ENCODE data around the gene TPSB2.

The TPSB2 gene

DNA sequence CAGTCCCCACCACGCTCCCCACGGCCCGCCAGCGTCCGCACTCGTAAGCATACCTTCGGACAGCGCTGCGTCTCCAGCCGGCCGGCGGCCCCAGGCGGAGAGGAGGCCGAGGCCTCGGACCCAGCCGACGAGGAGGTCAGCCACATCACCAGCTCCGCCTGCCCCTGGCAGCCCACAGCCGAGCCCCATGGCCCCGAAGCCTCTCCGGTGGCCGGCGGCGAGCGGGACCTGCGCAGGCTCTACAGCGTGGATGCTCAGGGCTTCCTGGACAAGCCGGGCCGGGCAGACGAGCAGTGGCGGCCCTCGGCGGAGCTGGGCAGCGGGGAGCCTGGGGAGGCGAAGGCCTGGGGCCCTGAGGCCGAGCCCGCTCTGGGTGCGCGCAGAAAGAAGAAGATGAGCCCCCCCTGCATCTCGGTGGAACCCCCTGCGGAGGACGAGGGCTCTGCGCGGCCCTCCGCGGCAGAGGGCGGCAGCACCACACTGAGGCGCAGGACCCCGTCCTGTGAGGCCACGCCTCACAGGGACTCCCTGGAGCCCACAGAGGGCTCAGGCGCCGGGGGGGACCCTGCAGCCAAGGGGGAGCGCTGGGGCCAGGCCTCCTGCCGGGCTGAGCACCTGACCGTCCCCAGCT lies 9.8 kb downstream of the TPSB2 start:
- no peak for DNase-seq (ENCODE audit: low read depth in 3 of 3)

DNA sequence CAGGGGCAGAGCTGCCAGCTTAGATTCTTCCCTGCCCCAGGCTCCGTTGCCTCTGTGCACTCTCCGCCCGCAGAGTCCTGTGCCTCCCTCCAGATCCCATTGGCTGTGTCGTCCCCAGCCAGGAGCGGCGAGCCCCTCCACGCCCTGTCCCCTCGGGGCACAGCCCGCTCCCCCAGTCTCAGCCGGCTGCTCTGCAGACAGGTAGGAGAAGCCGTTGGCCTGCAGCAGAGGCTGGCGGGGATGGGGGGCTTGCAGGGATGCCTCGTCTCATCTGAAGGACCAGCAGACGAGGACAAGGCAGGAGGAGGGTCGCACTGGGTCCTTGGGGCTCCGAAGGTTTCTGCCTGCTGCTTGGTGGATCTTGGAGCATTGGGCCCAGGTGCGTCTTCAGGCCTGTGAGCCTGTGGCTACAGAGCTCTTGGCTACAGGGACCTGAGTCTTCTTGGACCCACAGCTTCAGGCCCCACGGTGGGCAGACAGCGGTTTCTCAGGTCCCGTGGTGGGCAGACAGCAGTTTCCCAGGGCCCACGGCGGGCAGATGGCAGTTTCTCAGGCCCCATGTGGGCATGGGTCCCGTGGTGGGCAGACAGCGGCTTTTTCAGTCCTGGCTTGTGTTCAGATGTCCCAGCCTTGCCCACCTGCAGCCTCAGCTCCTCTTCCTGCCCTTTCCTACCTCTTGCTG lies 10.9 kb downstream of the TPSB2 start:
- no peak for DNase-seq (ENCODE audit: low read depth in 3 of 3)

DNA sequence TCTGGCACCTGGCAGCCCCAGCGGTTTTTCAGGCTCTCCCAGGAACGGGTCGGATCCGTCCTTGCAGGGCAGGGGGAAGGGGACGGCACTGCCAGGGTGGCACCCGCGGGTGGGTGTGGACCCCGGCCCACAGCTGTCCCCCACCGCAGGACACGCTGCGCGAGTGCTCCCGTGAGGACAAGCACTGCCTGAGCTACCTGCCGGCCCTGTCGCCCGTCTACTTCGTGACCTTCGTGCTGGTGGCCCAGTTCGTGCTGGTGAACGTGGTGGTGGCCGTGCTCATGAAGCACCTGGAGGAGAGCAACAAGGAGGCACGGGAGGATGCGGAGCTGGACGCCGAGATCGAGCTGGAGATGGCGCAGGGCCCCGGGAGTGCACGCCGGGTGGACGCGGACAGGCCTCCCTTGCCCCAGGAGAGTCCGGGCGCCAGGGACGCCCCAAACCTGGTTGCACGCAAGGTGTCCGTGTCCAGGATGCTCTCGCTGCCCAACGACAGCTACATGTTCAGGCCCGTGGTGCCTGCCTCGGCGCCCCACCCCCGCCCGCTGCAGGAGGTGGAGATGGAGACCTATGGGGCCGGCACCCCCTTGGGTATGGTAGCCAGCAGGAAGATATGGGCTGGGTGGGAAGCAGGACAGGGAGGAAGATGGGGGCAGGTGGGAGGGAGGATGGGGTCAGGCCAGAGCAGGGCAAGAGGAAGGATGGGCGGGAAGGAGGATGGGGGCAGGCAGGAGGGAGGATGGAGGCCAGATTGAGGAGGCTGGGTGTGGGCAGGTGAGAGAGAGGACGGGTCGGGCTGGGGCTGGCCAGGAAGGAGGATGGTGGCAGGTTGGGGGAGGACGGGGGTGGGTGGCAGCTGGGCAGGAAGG lies 11.7 kb downstream of the TPSB2 start:
- DNase-seq (ENCODE audit: low read depth in 3 of 3) = no peak

GRCh38 chr16:1217526-1217925 lies 12.5 kb downstream of the TPSB2 start:
- no peak for DNase-seq (ENCODE audit: low read depth in 3 of 3)

- DNase-seq (ENCODE audit: low read depth in 3 of 3) = no peak
These were observed 13.1 kb downstream of the TPSB2 start for GRCh38 chr16:1216681-1217400.

GRCh38 chr16:1216296-1216619 lies 13.7 kb downstream of the TPSB2 start:
- DNase-seq (ENCODE audit: low read depth in 3 of 3) = no peak

GRCh38 chr16:1215574-1216295 lies 14.2 kb downstream of the TPSB2 start:
- DNase-seq (ENCODE audit: low read depth in 3 of 3) = no peak

DNA sequence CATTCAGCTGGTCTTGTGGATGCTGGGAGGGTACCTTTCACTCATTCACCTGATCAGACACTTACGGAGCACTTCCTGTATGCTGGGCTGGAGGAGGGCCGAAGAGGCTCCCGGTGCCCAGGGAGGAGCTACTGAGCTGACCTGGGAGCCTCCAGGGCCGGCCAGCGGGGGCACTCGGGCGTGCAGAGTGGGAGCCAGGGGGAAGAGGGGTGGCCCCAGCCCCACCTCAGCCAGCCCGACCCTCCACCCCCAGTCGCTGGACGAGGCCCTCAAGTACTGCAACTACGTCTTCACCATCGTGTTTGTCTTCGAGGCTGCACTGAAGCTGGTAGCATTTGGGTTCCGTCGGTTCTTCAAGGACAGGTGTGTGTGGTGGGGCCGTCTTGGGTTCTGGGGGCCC lies 15.3 kb downstream of the TPSB2 start:
- no peak for DNase-seq (ENCODE audit: low read depth in 3 of 3)

GRCh38 chr16:1213796-1214372 lies 16.1 kb downstream of the TPSB2 start:
- DNase-seq (ENCODE audit: low read depth in 3 of 3) = no peak

GRCh38 chr16:1213231-1213630 lies 16.8 kb downstream of the TPSB2 start:
- DNase-seq (ENCODE audit: low read depth in 3 of 3) = no peak

GRCh38 chr16:1212616-1213194 lies 17.3 kb downstream of the TPSB2 start:
- DNase-seq (ENCODE audit: low read depth in 3 of 3) = no peak

DNA sequence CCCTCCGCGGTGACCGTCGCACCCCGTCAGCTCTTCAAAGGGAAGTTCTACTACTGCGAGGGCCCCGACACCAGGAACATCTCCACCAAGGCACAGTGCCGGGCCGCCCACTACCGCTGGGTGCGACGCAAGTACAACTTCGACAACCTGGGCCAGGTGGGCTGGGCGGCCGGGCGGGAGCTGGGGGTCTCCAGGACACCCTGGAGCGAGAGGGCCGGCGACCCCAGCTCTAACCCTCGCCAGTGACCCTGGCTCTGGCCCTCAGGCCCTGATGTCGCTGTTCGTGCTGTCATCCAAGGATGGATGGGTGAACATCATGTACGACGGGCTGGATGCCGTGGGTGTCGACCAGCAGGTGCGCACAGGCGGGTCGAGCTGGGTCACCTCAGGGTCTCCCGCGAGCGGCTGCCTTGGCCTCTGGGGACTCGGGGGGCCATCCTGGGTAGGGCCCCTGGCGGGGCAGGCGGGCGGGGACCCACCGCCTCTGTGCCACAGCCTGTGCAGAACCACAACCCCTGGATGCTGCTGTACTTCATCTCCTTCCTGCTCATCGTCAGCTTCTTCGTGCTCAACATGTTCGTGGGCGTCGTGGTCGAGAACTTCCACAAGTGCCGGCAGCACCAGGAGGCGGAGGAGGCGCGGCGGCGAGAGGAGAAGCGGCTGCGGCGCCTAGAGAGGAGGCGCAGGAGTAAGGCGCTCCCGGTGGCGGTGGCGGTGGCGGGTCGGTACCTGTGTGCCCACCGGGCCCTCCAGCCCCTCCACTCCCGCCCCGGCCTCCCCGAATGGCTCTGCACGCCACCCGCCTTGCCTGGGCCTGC lies 18.3 kb downstream of the TPSB2 start:
- DNase-seq (ENCODE audit: low read depth in 3 of 3) = no peak

DNA sequence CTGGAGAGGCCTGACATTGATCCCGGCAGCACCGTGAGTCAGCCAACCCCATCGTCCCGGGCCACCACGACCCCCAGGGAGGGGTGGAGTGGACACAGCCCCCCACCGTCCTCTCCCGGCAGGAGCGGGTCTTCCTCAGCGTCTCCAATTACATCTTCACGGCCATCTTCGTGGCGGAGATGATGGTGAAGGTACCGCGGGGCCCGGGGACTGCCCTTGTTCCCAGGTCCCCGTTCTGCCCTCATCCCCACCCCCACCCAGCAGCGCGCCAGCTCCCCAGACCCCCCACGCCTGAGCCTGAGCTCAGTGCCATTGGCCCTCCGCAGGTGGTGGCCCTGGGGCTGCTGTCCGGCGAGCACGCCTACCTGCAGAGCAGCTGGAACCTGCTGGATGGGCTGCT lies 19.5 kb downstream of the TPSB2 start:
- DNase-seq (ENCODE audit: low read depth in 3 of 3) = no peak

- no peak for DNase-seq (ENCODE audit: low read depth in 3 of 3)
These were observed 20.9 kb downstream of the TPSB2 start for GRCh38 chr16:1209081-1209480.

GRCh38 chr16:1208239-1208830 lies 21.6 kb downstream of the TPSB2 start:
- DNase-seq (ENCODE audit: low read depth in 3 of 3) = no peak

DNA sequence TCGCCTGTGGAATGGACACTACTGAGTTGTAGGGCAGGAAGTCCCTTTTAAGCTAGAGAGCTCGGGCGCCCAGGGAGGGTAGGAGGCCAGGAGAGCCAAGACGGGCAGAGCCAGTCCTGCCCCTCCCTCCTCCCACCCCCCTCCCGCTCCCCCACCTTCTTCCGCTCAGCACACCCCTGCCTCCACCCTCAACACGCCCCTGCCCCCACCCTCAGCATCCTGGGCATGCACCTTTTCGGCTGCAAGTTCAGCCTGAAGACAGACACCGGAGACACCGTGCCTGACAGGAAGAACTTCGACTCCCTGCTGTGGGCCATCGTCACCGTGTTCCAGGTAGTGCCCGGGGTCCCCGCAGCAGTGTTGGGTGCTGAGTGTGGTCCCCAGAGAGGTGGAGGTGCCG lies 23.2 kb downstream of the TPSB2 start:
- DNase-seq (ENCODE audit: low read depth in 3 of 3) = no peak

DNA sequence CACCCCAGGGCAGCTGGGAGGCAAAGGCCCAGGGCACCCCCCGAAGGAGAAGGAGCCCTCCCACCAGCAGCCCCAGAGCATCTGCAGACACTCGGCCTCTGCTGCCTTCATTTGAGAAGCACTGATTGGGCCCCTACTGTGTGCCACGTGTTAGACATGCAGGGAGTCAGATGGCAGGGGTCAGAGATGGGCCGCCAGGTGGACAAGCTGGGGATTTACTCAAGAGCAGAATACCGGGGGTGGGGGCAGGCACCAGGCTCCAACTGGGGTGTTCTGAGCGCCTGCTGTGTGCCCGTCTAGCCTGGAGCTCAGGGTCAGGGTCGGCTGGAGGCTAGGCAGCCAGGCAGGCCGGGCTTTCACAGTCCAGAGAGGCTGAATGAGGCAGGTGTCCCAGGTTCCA lies 23.7 kb downstream of the TPSB2 start:
- no peak for DNase-seq (ENCODE audit: low read depth in 3 of 3)

GRCh38 chr16:1204933-1205332 lies 25.1 kb downstream of the TPSB2 start:
- DNase-seq (ENCODE audit: low read depth in 3 of 3) = no peak

- DNase-seq (ENCODE audit: low read depth in 3 of 3) = no peak
These were observed 27.7 kb downstream of the TPSB2 start for GRCh38 chr16:1202274-1202673.

- DNase-seq (ENCODE audit: low read depth in 3 of 3) = no peak
These were observed 28.5 kb downstream of the TPSB2 start for GRCh38 chr16:1201444-1201843.
